A673 (cell line): ENCODE results near the gene BTBD9.

Source experiments
- CTCF ChIP-seq: fragments of 300-800, 200-600 bp; sonication (generic); conservative IDR thresholded peaks from 2 replicates; pipeline ENCODE4 v1.5.1; 2017; ENCODE audit warnings: low read depth, mild to moderate bottlenecking, antibody characterized with exemption, low read length, moderate library complexity, mixed read lengths
- EZH2 ChIP-seq: fragments of 200-600 bp; sonication (generic); IDR thresholded peaks from 2 replicates; pipeline ENCODE4 v1.6.1; 2017; ENCODE audit warnings: borderline replicate concordance, low read depth, mild to moderate bottlenecking, mixed read lengths, antibody characterized with exemption, low read length; ENCODE audit not compliant: poor library complexity, severe bottlenecking

- TF ChIP-seq EZH2: no peak
- TF ChIP-seq CTCF: peak; percentile 32
Observed at GRCh38 chr6:38179300-38179699, 460.4 kb downstream of the BTBD9 start.
